Measurements from ENCODE around the gene ATP6V1F. TPM values are rescaled to one million over a fixed set of nuclear protein-coding genes. Genes with fewer than 3 reads are reported as not detected.

The ATP6V1F gene
- polyA plus RNA-seq, 1 experiment: 150 TPM

DNA sequence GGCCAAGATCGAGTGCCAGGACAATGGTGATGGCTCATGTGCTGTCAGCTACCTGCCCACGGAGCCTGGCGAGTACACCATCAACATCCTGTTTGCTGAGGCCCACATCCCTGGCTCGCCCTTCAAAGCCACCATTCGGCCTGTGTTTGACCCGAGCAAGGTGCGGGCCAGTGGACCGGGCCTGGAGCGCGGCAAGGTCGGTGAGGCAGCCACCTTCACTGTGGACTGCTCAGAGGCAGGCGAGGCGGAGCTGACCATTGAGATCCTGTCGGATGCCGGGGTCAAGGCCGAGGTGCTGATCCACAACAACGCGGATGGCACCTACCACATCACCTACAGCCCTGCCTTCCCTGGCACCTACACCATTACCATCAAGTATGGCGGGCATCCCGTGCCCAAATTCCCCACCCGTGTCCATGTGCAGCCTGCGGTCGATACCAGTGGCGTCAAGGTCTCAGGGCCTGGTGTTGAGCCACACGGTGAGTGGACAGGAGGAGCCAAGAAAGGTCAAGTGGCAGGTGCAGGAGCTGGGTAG is 17.8 kb upstream of the ATP6V1F start:
- TF ChIP-seq, protein P1, sequence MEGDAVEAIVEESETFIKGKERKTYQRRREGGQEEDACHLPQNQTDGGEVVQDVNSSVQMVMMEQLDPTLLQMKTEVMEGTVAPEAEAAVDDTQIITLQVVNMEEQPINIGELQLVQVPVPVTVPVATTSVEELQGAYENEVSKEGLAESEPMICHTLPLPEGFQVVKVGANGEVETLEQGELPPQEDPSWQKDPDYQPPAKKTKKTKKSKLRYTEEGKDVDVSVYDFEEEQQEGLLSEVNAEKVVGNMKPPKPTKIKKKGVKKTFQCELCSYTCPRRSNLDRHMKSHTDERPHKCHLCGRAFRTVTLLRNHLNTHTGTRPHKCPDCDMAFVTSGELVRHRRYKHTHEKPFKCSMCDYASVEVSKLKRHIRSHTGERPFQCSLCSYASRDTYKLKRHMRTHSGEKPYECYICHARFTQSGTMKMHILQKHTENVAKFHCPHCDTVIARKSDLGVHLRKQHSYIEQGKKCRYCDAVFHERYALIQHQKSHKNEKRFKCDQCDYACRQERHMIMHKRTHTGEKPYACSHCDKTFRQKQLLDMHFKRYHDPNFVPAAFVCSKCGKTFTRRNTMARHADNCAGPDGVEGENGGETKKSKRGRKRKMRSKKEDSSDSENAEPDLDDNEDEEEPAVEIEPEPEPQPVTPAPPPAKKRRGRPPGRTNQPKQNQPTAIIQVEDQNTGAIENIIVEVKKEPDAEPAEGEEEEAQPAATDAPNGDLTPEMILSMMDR (IDR thresholded peaks at IDR 0.05; ENCODE audit: low read depth, low read length): no peak
- DNase-seq (ENCODE audit: low read depth, low spot score): no peak
- Histone ChIP-seq H3K9me3 (ENCODE audit: control insufficient read depth, insufficient read depth, low read length) (no peaks in the 10 kb centered on the region; the same call in 1 of the 2 replicates), H3K27ac (ENCODE audit: low read depth, low read length) (no peak overlapping the region), H3K4me3 (ENCODE audit: low read depth, low read length) (no peak overlapping the region), H3K27me3 (ENCODE audit: control insufficient read depth, insufficient read depth, low read length) (no peaks in the 10 kb centered on the region)
- POLR2A ChIA-PET: no interaction called here
- CTCF ChIA-PET: no interaction called here

DNA sequence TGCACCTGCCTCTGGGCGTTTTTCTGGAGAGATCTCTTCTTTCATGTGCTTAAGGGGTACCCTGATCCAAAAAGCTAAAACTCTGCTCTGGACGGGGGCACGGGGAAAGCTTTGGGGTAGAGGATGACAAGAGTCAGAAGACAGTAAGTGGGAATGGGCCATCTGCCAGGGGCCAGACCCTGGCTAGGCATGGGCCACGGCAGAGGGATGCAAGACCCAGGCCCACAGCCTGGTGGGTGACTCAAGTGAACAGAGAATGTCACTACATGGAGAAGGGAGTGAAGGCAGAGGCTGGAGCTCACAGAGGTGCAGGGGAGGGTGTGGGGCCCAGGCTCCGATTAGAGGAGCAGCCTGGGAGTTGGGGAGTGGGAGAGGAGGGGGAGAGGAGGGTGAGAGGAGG is 17.2 kb upstream of the ATP6V1F start:
- H3K4me3 ChIP-seq (ENCODE audit: low read depth, low read length): no peak overlapping the region
- no peak overlapping the region for H3K27ac ChIP-seq (ENCODE audit: low read depth, low read length)
- no peaks in the 10 kb centered on the region for H3K27me3 ChIP-seq (ENCODE audit: control insufficient read depth, insufficient read depth, low read length)
- POLR2A ChIA-PET: no interaction called here
- CTCF ChIA-PET: no interaction called here
- TF ChIP-seq, protein P1 (IDR thresholded peaks at IDR 0.05; ENCODE audit: low read depth, low read length): no peak
- H3K9me3 ChIP-seq (ENCODE audit: control insufficient read depth, insufficient read depth, low read length): no peaks in the 10 kb centered on the region; the same call in 1 of the 2 replicates
- no peak for DNase-seq (ENCODE audit: low read depth, low spot score)

DNA sequence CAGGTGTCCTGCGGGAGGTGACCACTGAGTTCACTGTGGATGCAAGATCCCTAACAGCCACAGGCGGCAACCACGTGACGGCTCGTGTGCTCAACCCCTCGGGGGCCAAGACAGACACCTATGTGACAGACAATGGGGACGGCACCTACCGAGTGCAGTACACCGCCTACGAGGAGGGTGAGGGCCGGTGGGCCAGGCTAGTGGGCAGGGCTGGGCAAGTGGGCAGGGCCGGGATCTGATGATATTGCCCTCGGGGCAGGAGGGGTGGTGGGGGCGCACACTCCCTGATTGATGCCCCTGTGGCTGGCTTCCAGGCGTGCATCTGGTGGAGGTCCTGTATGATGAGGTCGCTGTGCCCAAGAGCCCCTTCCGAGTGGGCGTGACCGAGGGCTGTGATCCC is 16.7 kb upstream of the ATP6V1F start:
- CTCF ChIA-PET: no interaction called here
- DNase-seq (ENCODE audit: low read depth, low spot score): no peak

DNA sequence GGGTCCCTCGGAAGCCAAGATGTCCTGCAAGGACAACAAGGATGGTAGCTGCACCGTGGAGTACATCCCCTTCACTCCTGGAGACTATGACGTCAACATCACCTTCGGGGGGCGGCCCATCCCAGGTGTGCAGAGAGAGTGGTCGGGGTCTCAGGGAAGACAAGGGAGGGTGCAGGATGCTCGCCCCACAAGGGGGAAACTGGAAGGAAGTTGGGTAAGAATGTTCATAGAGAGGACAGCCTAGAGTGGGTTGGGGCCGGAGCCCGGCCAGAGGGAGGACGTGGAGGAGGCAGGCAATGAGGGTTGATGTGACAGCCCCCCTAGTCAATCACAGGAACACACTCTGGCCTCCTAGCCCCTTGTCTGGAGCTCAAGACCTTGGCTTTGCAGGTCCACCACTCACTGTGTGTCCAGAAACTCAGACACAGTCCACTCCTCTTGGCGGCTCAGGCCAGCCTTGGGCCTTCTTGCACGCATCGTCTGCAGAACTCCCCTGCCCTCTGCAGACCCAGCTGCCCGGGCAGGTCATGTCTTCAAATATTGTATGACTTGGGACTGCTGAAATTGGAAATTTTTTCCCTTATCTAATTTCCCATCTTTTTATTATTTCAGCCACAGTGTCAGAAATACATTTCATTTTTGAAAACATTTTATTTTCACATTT is 15.7 kb upstream of the ATP6V1F start:
- no peak overlapping the region for H3K27ac ChIP-seq (ENCODE audit: low read depth, low read length)
- H3K27me3 ChIP-seq (ENCODE audit: control insufficient read depth, insufficient read depth, low read length): no peaks in the 10 kb centered on the region
- CTCF ChIA-PET: no interaction called here
- DNase-seq (ENCODE audit: low read depth, low spot score): no peak
- H3K4me3 ChIP-seq (ENCODE audit: low read depth, low read length): no peak overlapping the region
- H3K9me3 ChIP-seq (ENCODE audit: control insufficient read depth, insufficient read depth, low read length): no peaks in the 10 kb centered on the region; the same call in 1 of the 2 replicates
- POLR2A ChIA-PET: interaction anchor here (0.6 kb wide), 1 partner anchor 250 kb away, joined by 4 read pairs; no protein-coding TSS in a partner anchor
- TF ChIP-seq, protein P1 (IDR thresholded peaks at IDR 0.05; ENCODE audit: low read depth, low read length): no peak

More for the DNA sequence above, 16.7 kb upstream of the ATP6V1F start:
- no peaks in the 10 kb centered on the region; the same call in 1 of the 2 replicates for H3K9me3 ChIP-seq (ENCODE audit: control insufficient read depth, insufficient read depth, low read length)
- TF ChIP-seq, protein P1 (IDR thresholded peaks at IDR 0.05; ENCODE audit: low read depth, low read length): no peak
- no peak overlapping the region for H3K4me3 ChIP-seq (ENCODE audit: low read depth, low read length)
- H3K27me3 ChIP-seq (ENCODE audit: control insufficient read depth, insufficient read depth, low read length): no peaks in the 10 kb centered on the region
- no peak overlapping the region for H3K27ac ChIP-seq (ENCODE audit: low read depth, low read length)
- POLR2A ChIA-PET: no interaction called here

DNA sequence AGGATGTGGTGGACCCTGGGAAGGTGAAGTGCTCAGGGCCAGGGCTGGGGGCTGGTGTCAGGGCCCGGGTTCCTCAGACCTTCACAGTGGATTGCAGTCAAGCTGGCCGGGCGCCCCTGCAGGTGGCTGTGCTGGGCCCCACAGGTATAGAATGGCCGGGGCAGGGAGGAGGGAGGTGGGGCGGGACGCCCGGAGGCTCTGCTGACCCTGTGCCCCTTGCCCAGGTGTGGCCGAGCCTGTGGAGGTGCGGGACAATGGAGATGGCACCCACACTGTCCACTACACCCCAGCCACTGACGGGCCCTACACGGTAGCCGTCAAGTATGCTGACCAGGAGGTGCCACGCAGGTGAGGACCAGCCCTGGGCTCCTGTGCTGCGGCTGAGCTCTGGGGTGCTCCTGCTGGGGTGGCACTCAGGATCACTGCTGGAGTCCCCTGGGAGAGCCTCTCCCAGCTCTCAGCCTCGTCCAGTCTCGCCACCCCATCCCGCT is 14.9 kb upstream of the ATP6V1F start:
- TF ChIP-seq, protein P1 (IDR thresholded peaks at IDR 0.05; ENCODE audit: low read depth, low read length): no peak
- Histone ChIP-seq H3K27ac (ENCODE audit: low read depth, low read length) (no peak overlapping the region), H3K27me3 (ENCODE audit: control insufficient read depth, insufficient read depth, low read length) (no peaks in the 10 kb centered on the region), H3K9me3 (ENCODE audit: control insufficient read depth, insufficient read depth, low read length) (no peaks in the 10 kb centered on the region; the same call in 1 of the 2 replicates), H3K4me3 (ENCODE audit: low read depth, low read length) (no peak overlapping the region)
- no peak for DNase-seq (ENCODE audit: low read depth, low spot score)
- ChIA-PET CTCF (no interaction called here), POLR2A (no interaction called here)

All from AG04450 (cell line).